H4 (cell line): ENCODE measurements around the gene ZDHHC24. TPM values are rescaled to one million over a fixed set of nuclear protein-coding genes. Genes with fewer than 3 reads are reported as not detected.

ENCODE experiments used
- DNase-seq: peaks from one replicate; pipeline ENCODE4 v3.0.0-alpha.2; 2015; ENCODE audit warnings: low spot score
- total RNA-seq: library from RNA; depleted of rRNA; stranded (reverse); fragments of >200 nt; shearing (Covaris generic); gene quantifications from 2 replicates; pipeline ENCODE4 v1.2.3, GENCODE V29; 2014

Gene ZDHHC24
- total RNA-seq, 1 experiment from 2014 or later, result 7.0 TPM

DNA sequence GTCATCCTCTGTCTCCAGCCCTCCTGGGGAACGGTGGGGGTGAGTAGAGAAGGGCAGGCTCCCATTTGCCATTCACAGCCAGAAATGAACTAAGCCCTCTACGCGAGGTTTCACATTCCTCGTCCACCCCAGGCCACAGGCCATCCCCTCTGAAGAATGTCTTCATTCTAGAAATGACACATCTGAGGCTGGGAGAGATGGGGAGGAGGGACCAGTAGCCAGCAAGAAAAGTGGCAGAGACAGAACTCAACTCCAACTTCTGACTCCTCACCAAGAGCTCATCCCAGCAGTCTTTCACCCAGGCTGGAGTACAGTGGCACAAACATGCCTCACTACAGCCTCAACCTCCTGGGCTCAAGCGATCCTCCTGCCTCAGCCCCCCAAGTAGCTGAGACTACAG, 19.1 kb upstream of the ZDHHC24 start:
- peak; percentile 2 for DNase-seq

- DNase-seq, result no peak
Observed at GRCh38 chr11:66564538-66564937, 18.7 kb upstream of the ZDHHC24 start.

GRCh38 chr11:66563832-66564231, 18.0 kb upstream of the ZDHHC24 start:
- no peak for DNase-seq

- no peak for DNase-seq
Observed at GRCh38 chr11:66562907-66563583, 17.2 kb upstream of the ZDHHC24 start.

- DNase-seq, result no peak
Observed at GRCh38 chr11:66562275-66562674, 16.4 kb upstream of the ZDHHC24 start.

DNA sequence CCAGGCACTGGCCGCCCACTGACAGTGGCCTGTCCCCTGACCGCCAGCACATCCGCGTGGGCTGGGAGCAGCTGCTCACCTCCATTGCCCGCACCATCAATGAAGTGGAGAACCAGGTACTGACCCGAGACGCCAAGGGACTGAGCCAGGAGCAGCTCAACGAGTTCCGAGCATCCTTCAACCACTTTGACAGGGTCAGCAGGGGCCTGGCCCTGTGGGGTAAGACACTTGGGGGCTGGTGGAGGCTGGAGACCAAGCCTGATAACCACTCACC, 16.1 kb upstream of the ZDHHC24 start:
- DNase-seq, result peak; percentile 3

- DNase-seq, result no peak
Observed at GRCh38 chr11:66561178-66561974, 15.5 kb upstream of the ZDHHC24 start.

- DNase-seq, result peak; percentile 3
Observed at GRCh38 chr11:66559866-66560676, 14.2 kb upstream of the ZDHHC24 start.

DNA sequence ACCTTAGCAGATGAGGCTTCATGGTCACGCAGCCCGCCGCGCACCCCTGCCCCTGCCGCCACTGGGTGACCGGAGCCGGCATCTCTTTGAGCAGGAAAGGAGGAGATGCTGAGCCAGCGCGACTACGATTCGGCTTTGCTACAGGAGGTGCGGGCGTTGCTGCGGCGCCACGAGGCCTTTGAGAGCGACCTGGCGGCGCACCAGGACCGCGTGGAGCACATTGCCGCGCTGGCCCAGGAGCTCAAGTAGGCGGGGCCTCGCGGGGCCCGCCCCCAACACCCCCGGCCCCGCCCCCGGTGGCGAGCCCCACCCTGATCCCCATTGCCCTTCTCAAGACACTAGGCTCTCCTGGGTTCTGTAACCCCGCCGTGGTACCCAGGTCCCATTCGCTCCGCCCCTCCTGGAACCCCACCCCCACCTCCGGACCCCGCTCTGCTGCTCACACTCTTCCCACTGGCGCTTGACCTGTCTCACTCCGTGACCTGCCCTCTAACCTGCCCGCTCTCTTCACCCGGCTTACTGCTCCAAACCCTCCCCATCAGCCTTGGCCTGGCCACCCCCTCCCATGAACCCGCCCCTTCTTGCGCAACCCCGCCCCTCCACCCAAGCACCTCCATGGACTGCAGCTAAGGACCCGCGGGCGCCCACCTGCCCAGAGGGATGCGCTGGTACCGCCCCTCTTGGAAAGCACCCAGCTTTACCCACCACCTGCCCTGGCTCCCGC, 13.5 kb upstream of the ZDHHC24 start:
- no peak for DNase-seq

- no peak for DNase-seq
Observed at GRCh38 chr11:66557733-66558326, 12.0 kb upstream of the ZDHHC24 start.

- DNase-seq, result no peak
Observed at GRCh38 chr11:66556086-66556485, 10.2 kb upstream of the ZDHHC24 start.

- no peak for DNase-seq
Observed at GRCh38 chr11:66555416-66555815, 9.6 kb upstream of the ZDHHC24 start.

DNA sequence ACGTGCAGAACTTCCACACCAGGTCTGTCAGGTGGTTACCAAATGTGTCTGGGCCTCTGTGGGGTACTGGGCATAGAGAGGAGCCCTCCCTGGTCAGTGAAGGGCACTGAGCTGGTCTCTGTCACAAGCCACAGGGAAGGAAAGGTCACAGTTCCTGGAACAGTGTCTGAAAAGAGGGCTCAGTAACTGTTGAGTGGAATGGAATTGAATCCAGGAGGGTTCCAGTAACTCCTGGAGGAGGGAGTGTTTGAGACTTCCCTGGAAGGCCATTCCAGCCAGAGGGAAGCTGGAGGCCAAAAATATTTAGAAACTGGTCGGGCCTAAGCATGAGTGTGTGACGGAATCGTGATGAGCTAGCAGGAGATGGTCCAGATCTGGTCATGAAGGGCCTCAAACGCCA, 8.8 kb upstream of the ZDHHC24 start:
- DNase-seq, result no peak

GRCh38 chr11:66550887-66551286, 5.0 kb upstream of the ZDHHC24 start:
- DNase-seq, result no peak

GRCh38 chr11:66549696-66550095, 3.8 kb upstream of the ZDHHC24 start:
- DNase-seq, result no peak

- DNase-seq, result no peak
Observed at GRCh38 chr11:66548774-66549630, 3.2 kb upstream of the ZDHHC24 start.

- DNase-seq, result no peak
Observed at GRCh38 chr11:66548041-66548440, 2.2 kb upstream of the ZDHHC24 start.

DNA sequence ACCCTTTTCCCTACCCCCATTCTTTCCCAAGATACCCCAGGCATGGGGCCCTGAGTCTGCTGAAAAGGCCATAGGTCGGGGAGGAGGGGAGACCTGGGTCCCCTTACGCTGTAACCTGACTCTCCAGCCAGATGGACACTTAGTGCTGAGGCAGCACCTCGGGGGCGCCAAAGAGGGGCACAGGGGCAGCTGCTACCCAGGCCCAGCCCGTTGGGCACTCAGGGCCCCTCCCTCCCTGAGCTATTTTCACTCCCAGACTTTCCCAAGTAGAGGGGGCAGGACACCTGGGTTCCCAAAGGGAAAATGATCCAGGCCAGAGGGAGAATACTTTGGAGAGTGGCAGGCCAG, 1.8 kb upstream of the ZDHHC24 start:
- DNase-seq, result no peak

DNA sequence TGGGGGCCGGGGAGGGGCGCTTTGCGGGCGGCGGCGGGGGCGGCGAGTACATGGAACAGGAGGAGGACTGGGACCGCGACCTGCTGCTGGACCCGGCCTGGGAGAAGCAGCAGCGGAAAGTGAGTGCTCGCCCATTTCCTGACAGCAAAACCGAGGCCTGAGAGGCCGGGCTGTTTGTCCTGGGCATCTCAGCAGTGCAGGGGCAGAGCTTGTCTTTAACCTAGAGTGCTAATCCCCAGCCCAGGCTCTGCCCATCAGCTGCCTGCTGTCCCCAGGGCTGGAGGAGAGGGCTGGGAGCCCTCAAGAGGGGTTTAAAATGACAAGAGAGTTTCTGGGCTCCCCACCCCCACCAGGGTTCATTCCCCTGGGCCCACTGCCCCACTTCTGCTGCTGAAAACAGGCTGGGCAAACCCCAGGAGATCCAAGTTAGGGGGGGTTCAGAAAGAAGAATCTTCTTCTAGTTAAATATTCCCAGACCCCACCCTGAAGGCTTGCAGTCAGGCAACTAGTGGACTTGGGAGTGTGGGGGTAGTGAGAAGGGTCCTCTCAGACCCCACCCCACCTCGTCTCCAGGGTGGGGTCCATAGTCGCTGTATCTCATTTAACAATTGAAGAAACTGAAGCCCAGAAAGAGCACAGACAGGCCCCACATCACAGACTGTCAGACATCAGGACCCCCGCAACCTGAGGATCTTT, 1.3 kb upstream of the ZDHHC24 start:
- no peak for DNase-seq

- DNase-seq, result no peak
Observed at GRCh38 chr11:66546368-66546965, 619 bp upstream of the ZDHHC24 start, which contains the start of gene ACTN3. ACTN3 (plus strand) TSS chr11:66546903; CDS start chr11:66546938, 35 bp downstream.
